ENCODE results near the gene MBNL2. TPM values are rescaled to one million over a fixed set of nuclear protein-coding genes. Genes with fewer than 3 reads are reported as not detected.
A peak's percentile ranks its signal among the peaks of the same experiment; 100 is the strongest.

The MBNL2 gene
- total RNA-seq, 1 donor from 2014 or later = 61.2 TPM

- no peak for DNase-seq (ENCODE audit: low read depth)
Measured at GRCh38 chr13:97211300-97211699, 10.8 kb upstream of the MBNL2 start.

GRCh38 chr13:97212004-97212403, 10.1 kb upstream of the MBNL2 start:
- DNase-seq (ENCODE audit: low read depth) = no peak

DNA sequence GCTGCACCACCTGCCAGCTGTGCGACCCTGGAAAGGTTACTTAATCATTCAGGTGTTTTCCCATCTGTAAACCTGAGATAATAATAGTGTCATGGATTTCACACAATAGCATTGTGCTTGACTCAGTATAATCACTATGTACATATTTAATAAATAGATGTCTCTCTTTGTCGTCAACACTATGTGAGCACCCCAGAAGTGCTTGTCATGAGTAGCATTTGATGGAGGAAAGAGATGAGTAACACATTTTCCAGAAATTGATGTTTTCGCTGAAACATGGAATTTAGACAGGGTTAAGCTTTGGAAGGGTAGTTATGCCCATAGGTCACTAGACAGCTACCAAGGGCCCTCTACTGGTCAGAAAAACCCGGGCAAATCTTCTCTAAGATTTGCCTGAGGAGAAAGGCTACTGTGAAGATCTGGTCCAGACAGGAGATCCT, 9.5 kb upstream of the MBNL2 start:
- DNase-seq (ENCODE audit: low read depth) = peak; percentile 66

- DNase-seq (ENCODE audit: low read depth) = no peak
Measured at GRCh38 chr13:97214921-97215320, 7.2 kb upstream of the MBNL2 start.

- no peak for DNase-seq (ENCODE audit: low read depth)
Measured at GRCh38 chr13:97215325-97215724, 6.8 kb upstream of the MBNL2 start.

DNA sequence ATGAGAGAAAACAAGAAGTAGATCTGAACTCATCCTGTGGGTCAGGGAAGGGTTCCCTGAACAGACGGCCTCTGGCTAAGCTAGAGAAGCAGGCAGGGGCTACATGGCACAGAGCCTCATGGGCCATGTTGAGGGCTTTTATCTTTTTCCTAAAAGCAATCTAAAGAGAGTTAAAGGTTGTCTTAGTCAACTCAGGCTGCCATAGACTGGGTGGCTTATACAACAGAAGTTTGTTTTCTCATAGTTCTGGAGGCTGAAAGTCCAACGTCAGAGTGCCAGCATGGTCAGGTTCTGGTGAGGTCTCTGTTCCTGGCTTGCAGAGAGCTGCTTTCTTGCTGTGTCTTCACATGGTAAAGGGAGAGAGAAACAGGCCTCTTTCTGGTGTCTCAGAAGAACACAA, 2.9 kb upstream of the MBNL2 start:
- DNase-seq (ENCODE audit: low read depth) = no peak

DNA sequence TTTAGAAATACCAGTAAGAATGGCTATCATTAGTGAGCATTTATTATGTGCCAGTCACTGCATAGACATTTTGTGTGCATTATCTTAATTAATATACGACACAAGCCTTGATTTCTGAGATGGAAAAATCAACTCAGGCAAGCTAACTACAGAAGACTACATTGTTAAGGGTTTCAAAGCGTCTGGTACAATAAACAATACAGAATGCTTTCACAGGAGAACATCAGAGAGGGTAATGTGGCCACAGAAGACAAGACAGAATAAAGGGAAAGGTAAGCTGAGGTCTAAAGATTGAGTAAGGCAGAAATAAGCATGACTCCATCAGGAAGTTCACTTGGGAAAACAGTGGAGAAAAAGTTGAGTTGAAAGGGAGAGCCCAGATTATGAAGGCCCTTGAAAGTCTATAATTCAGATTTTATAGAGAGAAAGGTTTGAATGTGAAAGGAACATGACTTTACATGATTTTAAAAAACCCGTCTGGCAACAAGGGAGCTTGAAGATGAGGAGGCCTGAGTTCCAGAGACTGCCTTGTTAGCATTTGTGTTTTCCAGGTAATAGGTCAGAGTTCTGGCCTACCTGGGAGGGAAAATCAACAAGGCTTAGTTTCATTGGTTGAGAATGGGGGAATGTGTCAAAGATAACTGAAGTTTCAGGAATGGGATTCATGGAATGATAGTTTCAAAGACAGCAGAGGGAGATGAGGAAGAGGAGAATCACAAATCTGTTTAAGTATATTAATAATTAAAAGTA, 1.8 kb upstream of the MBNL2 start:
- DNase-seq (ENCODE audit: low read depth) = no peak

- no peak for DNase-seq (ENCODE audit: low read depth)
Measured at GRCh38 chr13:97221046-97221445, 1.1 kb upstream of the MBNL2 start.

- no peak for DNase-seq (ENCODE audit: low read depth)
Measured at GRCh38 chr13:97221466-97221865, 667 bp upstream of the MBNL2 start.

GRCh38 chr13:97223037-97223710, 1.0 kb downstream of the MBNL2 start:
- DNase-seq (ENCODE audit: low read depth) = no peak

DNA sequence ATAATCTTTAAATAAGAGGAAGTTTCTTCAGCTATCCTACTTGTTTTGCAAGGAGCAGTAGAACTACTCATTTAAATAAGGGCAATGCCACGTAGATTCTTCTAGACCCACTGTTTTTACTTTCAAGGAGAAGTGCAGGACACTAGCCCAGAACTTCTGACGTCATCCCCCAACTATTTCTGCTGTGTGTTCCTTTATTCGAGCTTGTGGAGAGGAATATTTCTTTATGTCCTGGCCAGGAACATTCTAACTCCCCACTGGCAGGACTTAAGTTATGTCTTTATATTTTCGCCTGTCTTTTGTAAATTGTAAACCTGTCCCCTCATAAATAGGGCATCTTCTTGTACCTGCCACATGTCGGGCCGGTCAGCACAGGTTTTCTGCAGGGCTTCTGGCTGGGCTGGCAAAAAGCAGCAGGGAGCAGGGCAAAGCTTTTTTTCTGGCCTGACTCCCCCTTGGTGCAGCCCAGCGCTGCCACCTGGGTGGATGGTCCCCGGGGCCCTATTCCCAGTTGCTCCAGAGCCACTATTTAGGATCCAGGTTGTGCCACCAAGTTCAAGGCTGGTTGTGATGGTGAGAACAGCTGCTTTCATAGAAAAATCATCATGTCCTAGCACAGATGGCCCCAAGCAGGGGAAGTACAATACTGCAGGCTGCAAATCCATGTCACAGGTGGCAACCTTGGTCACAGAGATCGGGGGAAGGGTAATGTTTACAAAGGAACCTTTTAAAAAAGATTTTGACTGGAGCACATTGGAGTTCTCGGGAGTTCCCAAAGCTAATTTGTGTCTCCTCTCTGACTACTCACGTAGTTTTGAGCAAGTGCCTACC, 1.8 kb downstream of the MBNL2 start:
- DNase-seq (ENCODE audit: low read depth) = peak; percentile 76

DNA sequence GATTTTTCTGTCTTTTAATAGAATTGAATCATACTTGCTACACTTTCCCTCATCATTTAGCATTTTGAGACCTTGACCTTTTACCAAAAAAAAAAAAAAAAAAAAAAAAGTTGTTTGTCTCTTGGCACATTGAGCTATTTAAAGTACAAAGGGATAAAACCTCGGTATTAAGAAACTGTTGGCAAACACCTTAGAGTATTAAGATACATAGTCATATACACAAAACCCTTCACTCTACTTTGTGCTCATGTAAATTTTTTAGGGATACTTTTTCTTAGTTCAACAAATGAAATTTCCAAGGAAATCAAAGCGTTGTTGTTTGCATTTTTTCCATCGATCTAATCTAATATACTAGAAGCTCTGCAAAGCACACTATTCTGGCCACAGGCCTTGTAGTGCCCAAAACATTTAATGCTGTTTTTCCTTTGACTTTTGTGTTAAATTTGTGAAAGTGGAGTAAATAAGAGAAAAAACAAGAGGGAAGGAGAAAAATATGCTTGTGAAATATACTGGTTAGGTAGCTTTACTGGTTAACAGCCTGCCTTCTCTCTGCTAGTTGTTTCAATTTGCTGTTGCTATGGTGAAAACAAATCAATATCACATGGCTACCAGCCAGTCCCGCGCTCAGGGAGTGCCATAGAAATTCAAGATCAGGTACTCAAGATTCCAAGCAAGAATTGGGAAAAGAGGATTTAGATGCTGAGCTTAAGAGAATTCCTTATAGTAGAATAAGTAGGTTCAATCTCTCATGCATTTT, 2.6 kb downstream of the MBNL2 start:
- no peak for DNase-seq (ENCODE audit: low read depth)

DNA sequence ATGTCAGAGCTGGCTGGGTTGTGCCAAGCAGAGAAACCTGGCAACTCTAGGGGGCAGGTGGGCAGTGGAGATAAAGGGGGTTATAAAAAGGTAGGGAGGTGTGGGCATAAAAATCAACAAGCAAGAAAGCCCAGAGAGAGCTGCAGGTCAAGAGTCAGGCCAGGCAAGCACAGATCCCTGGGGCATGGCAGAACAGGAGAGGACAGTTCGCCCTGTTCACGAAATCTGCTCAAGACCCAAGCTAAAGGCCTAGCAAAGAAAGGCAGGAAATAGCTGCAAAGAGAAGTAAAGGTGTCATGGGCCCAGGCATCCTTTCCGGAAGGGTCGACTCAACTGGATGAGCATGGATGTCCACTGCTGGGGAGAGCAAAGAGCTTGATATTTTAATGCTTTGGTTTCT, 3.4 kb downstream of the MBNL2 start:
- no peak for DNase-seq (ENCODE audit: low read depth)

- no peak for DNase-seq (ENCODE audit: low read depth)
Measured at GRCh38 chr13:97226013-97226412, 3.9 kb downstream of the MBNL2 start.

GRCh38 chr13:97226788-97227627, 4.9 kb downstream of the MBNL2 start:
- DNase-seq (ENCODE audit: low read depth) = no peak

DNA sequence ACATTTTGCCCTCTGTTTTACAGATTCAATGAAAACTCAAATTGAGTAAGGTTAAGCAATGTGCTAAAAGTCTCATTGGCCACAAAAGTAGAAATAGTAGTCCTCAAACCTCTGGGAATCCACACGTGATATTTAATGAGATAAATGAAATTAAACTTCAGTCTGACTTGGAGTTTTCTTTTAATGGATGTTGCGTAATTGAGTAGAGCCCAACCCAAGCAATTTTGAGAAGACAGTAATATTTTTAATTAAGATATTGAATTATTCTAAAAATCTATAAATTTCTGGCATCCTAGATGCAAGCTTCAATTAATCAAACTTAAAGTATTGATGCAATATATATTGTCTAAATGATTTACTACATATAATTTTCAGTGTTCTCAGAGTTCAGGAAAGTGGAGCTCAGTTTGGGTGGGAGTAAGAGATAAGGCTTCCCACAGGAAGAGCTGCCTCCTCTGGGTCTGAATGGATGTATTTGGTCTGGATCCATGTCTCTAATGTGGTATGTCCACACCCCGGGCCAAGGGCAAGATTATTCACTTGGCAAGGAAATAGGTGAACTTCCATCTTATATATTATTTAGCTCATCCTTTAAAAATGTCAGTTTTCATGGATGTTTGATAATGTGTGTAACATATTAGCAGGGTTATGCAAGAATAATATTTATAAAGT, 6.9 kb downstream of the MBNL2 start:
- DNase-seq (ENCODE audit: low read depth) = no peak

DNA sequence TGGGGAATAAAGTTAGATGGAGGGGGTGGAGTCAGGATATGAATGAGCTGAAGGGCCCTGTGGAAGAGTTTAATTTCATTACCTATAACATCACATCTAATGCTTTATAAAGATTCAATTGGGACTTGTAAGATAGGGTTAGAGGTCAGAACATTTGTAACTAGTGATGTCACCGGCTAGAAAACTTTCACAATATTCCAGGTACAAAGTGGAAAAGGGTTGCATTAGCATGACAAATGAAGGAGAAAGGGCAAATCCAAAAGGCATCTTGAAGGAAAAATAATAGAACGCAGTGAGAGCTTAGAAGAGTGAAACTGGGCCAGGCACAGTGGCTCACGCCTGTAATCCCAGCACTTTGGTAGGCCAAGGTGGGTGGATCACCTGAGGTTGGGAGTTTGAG, 7.6 kb downstream of the MBNL2 start:
- DNase-seq (ENCODE audit: low read depth) = no peak

- peak; percentile 67 for DNase-seq (ENCODE audit: low read depth)
Measured at GRCh38 chr13:97231118-97231828, 9.1 kb downstream of the MBNL2 start.

- DNase-seq (ENCODE audit: low read depth) = no peak
Measured at GRCh38 chr13:97231829-97232196, 9.7 kb downstream of the MBNL2 start.
